H1 (cell line): Measurements from ENCODE around the gene FAM76B. TPM values are rescaled to one million over a fixed set of nuclear protein-coding genes. Genes with fewer than 3 reads are reported as not detected.

Source experiments
- CTCF ChIA-PET: fragments of 300-600 bp; sonication (Branson Sonifier 250); formaldehyde crosslinking; loops from one replicate; lab custom pipeline; 2021; ENCODE audit not compliant: partially characterized antibody; lab: Charles Lee
- POLR2A ChIA-PET: fragments of 300-600 bp; sonication (Branson Sonifier 250); formaldehyde crosslinking; loops from one replicate; lab custom pipeline; 2021; ENCODE audit warnings: inconsistent platforms; ENCODE audit not compliant: partially characterized antibody; lab: Charles Lee
- DNase-seq, 2 experiments: peaks; one replicate each; pipeline versions ENCODE4 v3.0.0 to v3.0.0-alpha.2; 2010 to 2022; ENCODE audit warnings: low spot score in 2 of 2, low read depth in 1 of 2, mixed read lengths in 1 of 2
- FAIRE-seq: peaks from 2 replicates; lab custom pipeline; 2011; peaks lifted over from hg19 to GRCh38; lab: Jason Lieb, UNC
- H2AFZ ChIP-seq: 2 replicates; pipeline ENCODE4 v1.8.1; 2012; ENCODE audit warnings: low read length, inconsistent platforms
- H2AK5ac ChIP-seq: 2 replicates; pipeline ENCODE4 v1.6.1; 2013; ENCODE audit warnings: low read depth, low read length
- H2BK120ac ChIP-seq: replicated peaks from 2 replicates; pipeline ENCODE3; 2013; ENCODE audit warnings: low read depth, low read length, inconsistent platforms
- H2BK12ac ChIP-seq: 2 replicates; pipeline ENCODE4 v1.6.1; 2013; ENCODE audit warnings: low read depth, low read length
- H2BK15ac ChIP-seq: 2 replicates; pipeline ENCODE4 v1.6.1; 2013; ENCODE audit warnings: low read length
- H2BK20ac ChIP-seq: 2 replicates; pipeline ENCODE4 v1.6.1; 2013; ENCODE audit warnings: low read length
- H2BK5ac ChIP-seq: 2 replicates; pipeline ENCODE4 v1.6.1; 2013; ENCODE audit warnings: low read depth, low read length
- H3K14ac ChIP-seq: 2 replicates; pipeline ENCODE4 v1.6.1; 2013; ENCODE audit warnings: inconsistent platforms; ENCODE audit not compliant: insufficient read length
- H3K18ac ChIP-seq: 2 replicates; pipeline ENCODE4 v1.6.1; 2013; ENCODE audit warnings: low read length; ENCODE audit errors: extremely low read depth
- H3K23ac ChIP-seq: 2 replicates; pipeline ENCODE4 v1.6.1; 2013; ENCODE audit warnings: inconsistent platforms; ENCODE audit not compliant: insufficient read length
- H3K23me2 ChIP-seq: 2 replicates; pipeline ENCODE4 v1.6.1; 2013; ENCODE audit warnings: low read depth, low read length
- H3K27ac ChIP-seq: 2 replicates; pipeline ENCODE4 v1.6.1; 2011; ENCODE audit warnings: low read depth, low read length, inconsistent platforms
- H3K27me3 ChIP-seq, 4 experiments: replicated peaks in 1 of 4; 1 replicate in 1 of 4; 2 replicates in 3 of 4; pipeline versions ENCODE4 v1.6.1 to v1.8.1; 2011 to 2013; ENCODE audit warnings: low read length in 3 of 4, mild to moderate bottlenecking in 3 of 4, inconsistent platforms in 2 of 4, mixed read lengths in 2 of 4, moderate library complexity in 1 of 4; ENCODE audit not compliant: control insufficient read depth in 3 of 4, insufficient read depth in 3 of 4; ENCODE audit errors: extremely low read depth in 1 of 4
- H3K36me3 ChIP-seq, 4 experiments: 2 replicates each; pipeline versions ENCODE4 v1.6.1 to v1.8.1; 2011 to 2013; ENCODE audit warnings: mild to moderate bottlenecking in 4 of 4, low read length in 3 of 4, moderate library complexity in 2 of 4, control low read depth in 1 of 4, inconsistent platforms in 1 of 4; ENCODE audit not compliant: insufficient read depth in 4 of 4, control insufficient read depth in 2 of 4
- H3K4ac ChIP-seq: replicated peaks from 2 replicates; pipeline ENCODE3; 2013; ENCODE audit warnings: low read length, low read depth, mixed read lengths, inconsistent platforms; ENCODE audit not compliant: insufficient read length
- H3K4me1 ChIP-seq, 4 experiments: replicated peaks in 1 of 4; 1 replicate in 1 of 4; 2 replicates in 3 of 4; pipeline versions ENCODE4 v1.6.1 to v1.8.1; 2011 to 2013; ENCODE audit warnings: low read length in 3 of 4, inconsistent platforms in 2 of 4, mixed read lengths in 1 of 4; ENCODE audit not compliant: insufficient read depth in 4 of 4, control insufficient read depth in 3 of 4
- H3K4me2 ChIP-seq, 2 experiments: 2 replicates each; pipeline versions ENCODE4 v1.6.1 to v1.8.1; 2011 to 2013; ENCODE audit warnings: low read depth in 2 of 2, low read length in 2 of 2, control low read depth in 1 of 2, inconsistent platforms in 1 of 2, mild to moderate bottlenecking in 1 of 2; ENCODE audit not compliant: insufficient read depth in 1 of 2
- H3K4me3 ChIP-seq, 4 experiments: fragments of 200-600, 300-600 bp in 1 of 4; sonication (generic), shearing (Covaris generic), sonication (Bioruptor Twin) in 1 of 4; 2 replicates each; pipeline versions ENCODE4 v1.5.1 to v1.8.1; 2011 to 2016; ENCODE audit warnings: low read length in 4 of 4, low read depth in 3 of 4, control low read depth in 2 of 4, inconsistent platforms in 2 of 4, mild to moderate bottlenecking in 2 of 4, mixed read lengths in 1 of 4, moderate library complexity in 1 of 4; ENCODE audit not compliant: insufficient read depth in 2 of 4; ENCODE audit errors: extremely low read depth in 1 of 4
- H3K56ac ChIP-seq: replicated peaks from 2 replicates; pipeline ENCODE3; 2013; ENCODE audit warnings: low read depth, mild to moderate bottlenecking, mixed read lengths, low read length, inconsistent platforms; ENCODE audit not compliant: insufficient read length
- H3K79me1 ChIP-seq: 2 replicates; pipeline ENCODE4 v1.6.1; 2013; ENCODE audit warnings: low read depth, low read length, control low read depth
- H3K79me2 ChIP-seq, 2 experiments: 2 replicates each; pipeline versions ENCODE4 v1.6.1 to v1.8.1; 2012 to 2013; ENCODE audit warnings: low read length in 2 of 2, mild to moderate bottlenecking in 2 of 2, inconsistent platforms in 1 of 2; ENCODE audit not compliant: insufficient read depth in 2 of 2, control insufficient read depth in 1 of 2
- H3K9ac ChIP-seq, 4 experiments: replicated peaks in 1 of 4; 1 replicate in 1 of 4; 2 replicates in 3 of 4; pipeline versions ENCODE4 v1.6.1 to v1.8.1; 2011 to 2013; ENCODE audit warnings: low read depth in 3 of 4, low read length in 3 of 4, control low read depth in 2 of 4, mild to moderate bottlenecking in 2 of 4, moderate library complexity in 2 of 4, inconsistent platforms in 1 of 4; ENCODE audit errors: extremely low read depth in 1 of 4
- H3K9me3 ChIP-seq, 2 experiments: 2 replicates each; pipeline versions ENCODE4 v1.6.1 to v1.8.1; 2012 to 2013; ENCODE audit warnings: mild to moderate bottlenecking in 2 of 2, moderate library complexity in 2 of 2, control low read depth in 1 of 2, inconsistent platforms in 1 of 2, low read depth in 1 of 2, low read length in 1 of 2, mixed read lengths in 1 of 2; ENCODE audit not compliant: insufficient read depth in 2 of 2
- H4K20me1 ChIP-seq, 2 experiments: replicated peaks in 1 of 2; 2 replicates each; pipeline versions ENCODE3 to v1.8.1; 2011 to 2013; ENCODE audit warnings: inconsistent platforms in 2 of 2, low read length in 2 of 2, mild to moderate bottlenecking in 1 of 2; ENCODE audit not compliant: insufficient read depth in 2 of 2, control insufficient read depth in 1 of 2
- H4K5ac ChIP-seq: 2 replicates; pipeline ENCODE4 v1.6.1; 2013; ENCODE audit warnings: low read length, low read depth, mixed read lengths, inconsistent platforms; ENCODE audit not compliant: insufficient read length
- H4K8ac ChIP-seq: 2 replicates; pipeline ENCODE4 v1.8.0; 2013; ENCODE audit warnings: mild to moderate bottlenecking, moderate library complexity, low read length, inconsistent platforms; ENCODE audit not compliant: insufficient read depth; ENCODE audit errors: extremely low read depth
- H4K91ac ChIP-seq: replicated peaks from 2 replicates; pipeline ENCODE3; 2013; ENCODE audit warnings: low read length, mixed read lengths, inconsistent platforms; ENCODE audit not compliant: insufficient read length
- BRCA1 ChIP-seq: IDR thresholded peaks from 2 replicates; pipeline ENCODE4 v1.6.1; 2012; ENCODE audit warnings: low read depth, low read length, improper control_type of control experiment
- CTCF ChIP-seq, 3 experiments: IDR thresholded peaks; 1 replicate in 2 of 3; 2 replicates in 1 of 3; pipeline versions ENCODE4 v1.5.1 to v1.6.1; 2011; ENCODE audit warnings: low read length in 3 of 3, mild to moderate bottlenecking in 3 of 3, inconsistent platforms in 2 of 3, low read depth in 1 of 3, moderate library complexity in 1 of 3; ENCODE audit not compliant: insufficient read depth in 1 of 3; ENCODE audit errors: control extremely low read depth in 1 of 3
- JUND ChIP-seq: IDR thresholded peaks from 2 replicates; pipeline ENCODE4 v1.6.1; 2011; ENCODE audit warnings: mild to moderate bottlenecking, improper control_type of control experiment, low read length
- RAD21 ChIP-seq, 2 experiments: IDR thresholded peaks in 1 of 2; conservative IDR thresholded peaks in 1 of 2; 2 replicates each; pipeline ENCODE4 v1.6.1; 2011; ENCODE audit warnings: low read depth in 2 of 2, low read length in 2 of 2, improper control_type of control experiment in 1 of 2, inconsistent platforms in 1 of 2, mild to moderate bottlenecking in 1 of 2, moderate library complexity in 1 of 2
- RBBP5 ChIP-seq: IDR thresholded peaks from 2 replicates; pipeline ENCODE4 v1.7.1; 2012; ENCODE audit warnings: low read depth, mild to moderate bottlenecking, inconsistent platforms, low read length, moderate library complexity, borderline replicate concordance
- SP2 ChIP-seq: IDR thresholded peaks from 2 replicates; pipeline ENCODE4 v1.6.1; 2012; ENCODE audit warnings: mild to moderate bottlenecking, low read length, inconsistent platforms
- SRF ChIP-seq: IDR thresholded peaks from 2 replicates; pipeline ENCODE4 v1.6.1; 2011; ENCODE audit warnings: mild to moderate bottlenecking, low read depth, low read length, moderate library complexity
- WGBS, 2 experiments: shearing (Covaris generic) in 1 of 2; methylation state at CpG; one replicate each; pipeline versions ENCODE4 v1.1.6 to v1.1.7; 2013 to 2015; ENCODE audit warnings: low lambda C conversion rate in 2 of 2, mixed read lengths in 2 of 2, inconsistent platforms in 1 of 2, low coverage in 1 of 2, missing lambda C conversion rate in 1 of 2; ENCODE audit not compliant: insufficient replicate concordance in 2 of 2, insufficient coverage in 1 of 2, insufficient read length in 1 of 2; ENCODE audit errors: extremely low coverage in 1 of 2, missing lambda C conversion rate in 1 of 2; 5-methylcytosine and 5-hydroxymethylcytosine counted together
- polyA plus RNA-seq, 7 experiments: library from polyadenylated mRNA; depleted of rRNA in 3 of 7; stranded (reverse) in 5 of 7; unstranded in 2 of 7; fragments of >200 nt in 5 of 7; fragments of 200-250 nt in 2 of 7; gene quantifications; 1 replicate in 5 of 7; 2 replicates in 1 of 7; 4 replicates in 1 of 7; pipeline versions ENCODE4 v1.2.1 to v1.2.3, GENCODE V29; 2011 to 2013; ENCODE audit warnings: missing spikeins in 2 of 7, mixed read lengths in 2 of 7
- total RNA-seq: library from RNA; stranded (reverse); fragmentation: NEBNext Ultra II Directional; extraction: Animal tissue kit (Norgen Biotek cat#: 25700); gene quantifications from 2 replicates; pipeline ENCODE4 v1.2.1, GENCODE V29; 2021

FAM76B gene
- total and polyA plus RNA-seq, 2 of the 8 experiments (the other 6 are each of a cell fraction or from before 2014, with no cell fraction given) = 11.0 to 22.3 TPM

GRCh38 chr11:95764267-95764898 lies 25.2 kb downstream of the FAM76B start:
- Histone ChIP-seq H4K91ac (no peak overlapping the region), H3K18ac (no peak overlapping the region), H2BK120ac (no peak overlapping the region), H3K79me1 (no peaks in the 10 kb centered on the region), H3K14ac (no peak overlapping the region), H3K23me2 (no peaks in the 10 kb centered on the region), H2BK20ac (no peak overlapping the region), H3K27ac (no peak overlapping the region), H4K20me1 (no peaks in the 10 kb centered on the region), H3K9me3 (no peaks in the 10 kb centered on the region), H3K9ac (no peak overlapping the region), H2BK12ac (no peak overlapping the region), H2AFZ (no peak overlapping the region), H4K8ac (no peak overlapping the region), H2BK15ac (no peak overlapping the region), H2AK5ac (no peak overlapping the region), H4K5ac (no peak overlapping the region), H3K36me3 (no peaks in the 10 kb centered on the region; a peak in 1 of 8 replicates), H3K4me3 (no peak overlapping the region), H3K23ac (no peak overlapping the region), H3K4me2 (no peak overlapping the region), H3K27me3 (no peaks in the 10 kb centered on the region), H3K79me2 (no peaks in the 10 kb centered on the region), H2BK5ac (no peak overlapping the region), H3K56ac (no peak overlapping the region), H3K4ac (no peak overlapping the region), H3K4me1 (no peaks in the 10 kb centered on the region)
- DNase-seq = no peak
- 36% methylated on average over 4 of the region's 4 CpGs; no CpG with 5 or more reads in 1 of the 2 experiments for WGBS, 2 experiments
- POLR2A ChIA-PET = no interaction called here
- no peak for FAIRE-seq
- no peak for TF ChIP-seq JUND
- TF ChIP-seq CTCF (IDR thresholded peaks at IDR 0.05; ENCODE audit: control extremely low read depth in 1 of 3, insufficient read depth in 1 of 3, low read depth in 1 of 3, low read length in 3 of 3) = peak in 2 of 3 experiments; percentile 38 to 52; a peak in 2 of 4 replicates
- no peak for TF ChIP-seq SRF
- TF ChIP-seq RBBP5 = no peak
- TF ChIP-seq SP2 = no peak
- no peak for TF ChIP-seq BRCA1
- peak; percentile 77 to 80 for TF ChIP-seq RAD21 (IDR thresholded peaks at IDR 0.05 in 1 of 2, conservative IDR thresholded peaks at IDR 0.05 in 1 of 2; ENCODE audit: low read depth in 2 of 2, low read length in 2 of 2)
- CTCF ChIA-PET = interaction anchor here (0.6 to 10.4 kb wide), 18 partner anchors 10 to 694 kb away, joined by 3 to 266 read pairs (median 4); partner anchors contain the start of gene FAM76B
